OCI-LY1 (cell line): ENCODE measurements around the gene IL15RA.

ENCODE experiments used
- H2AFZ ChIP-seq: fragments of 200-600 bp; sonication (generic), shearing (Covaris generic); 2 replicates; pipeline ENCODE4 v1.6.0; 2014; ENCODE audit warnings: antibody characterized with exemption, mild to moderate bottlenecking, low read length
- H3F3A ChIP-seq: fragments of 200-600 bp; sonication (generic), shearing (Covaris generic); 2 replicates; pipeline ENCODE4 v1.6.0; 2014; ENCODE audit warnings: mild to moderate bottlenecking, antibody characterized with exemption, low read length, moderate library complexity; ENCODE audit not compliant: insufficient read depth
- H3K27ac ChIP-seq: fragments of 200-600 bp; sonication (generic); 2 replicates; pipeline ENCODE4 v1.5.1; 2014; ENCODE audit warnings: low read length, mixed run types, mild to moderate bottlenecking, low read depth; ENCODE audit not compliant: poor library complexity, severe bottlenecking
- H3K27me3 ChIP-seq: fragments of 200-600 bp; sonication (generic); 2 replicates; pipeline ENCODE4 v1.6.0; 2014; ENCODE audit warnings: antibody characterized with exemption, mild to moderate bottlenecking, low read length, moderate library complexity; ENCODE audit not compliant: insufficient read depth
- H3K36me3 ChIP-seq: fragments of 200-600 bp; sonication (generic); 2 replicates; pipeline ENCODE4 v1.6.1; 2014; ENCODE audit warnings: mild to moderate bottlenecking, antibody characterized with exemption, low read length, moderate library complexity, mixed read lengths; ENCODE audit not compliant: insufficient read depth
- H3K4me1 ChIP-seq: fragments of 200-600 bp; sonication (generic); 2 replicates; pipeline ENCODE4 v1.5.1; 2014; ENCODE audit warnings: mild to moderate bottlenecking, low read length, moderate library complexity; ENCODE audit not compliant: insufficient read depth, severe bottlenecking
- H3K4me2 ChIP-seq: fragments of 200-600 bp; sonication (generic), shearing (Covaris generic); 2 replicates; pipeline ENCODE4 v1.6.1; 2014; ENCODE audit warnings: low read length
- H3K4me3 ChIP-seq: fragments of 200-600 bp; sonication (generic); 2 replicates; pipeline ENCODE4 v1.5.1; 2014; ENCODE audit warnings: low read length, low read depth, mild to moderate bottlenecking, mixed read lengths; ENCODE audit not compliant: poor library complexity, severe bottlenecking
- H3K79me2 ChIP-seq: fragments of 200-600 bp; shearing (Covaris generic); 2 replicates; pipeline ENCODE4 v1.6.1; 2016; ENCODE audit warnings: mixed run types, low read length, mixed read lengths; ENCODE audit not compliant: insufficient read depth
- H3K9ac ChIP-seq: fragments of 200-600 bp; sonication (generic), shearing (Covaris generic); 2 replicates; pipeline ENCODE4 v1.6.1; 2014; ENCODE audit warnings: mild to moderate bottlenecking, low read length, mixed read lengths
- H3K9me2 ChIP-seq: fragments of 200-600 bp; sonication (generic), shearing (Covaris generic); 2 replicates; pipeline ENCODE4 v1.6.1; 2014; ENCODE audit warnings: low read depth, mild to moderate bottlenecking, low read length, mixed read lengths
- H3K9me3 ChIP-seq: fragments of 200-600 bp; shearing (Covaris generic); 2 replicates; pipeline ENCODE4 v1.6.1; 2014; ENCODE audit warnings: low read length, mixed read lengths
- H4K20me1 ChIP-seq: fragments of 200-600 bp; sonication (generic), shearing (Covaris generic); 2 replicates; pipeline ENCODE4 v1.6.0; 2016; ENCODE audit warnings: mild to moderate bottlenecking, low read length; ENCODE audit not compliant: insufficient read depth
- CTCF ChIP-seq: fragments of 200-600 bp; sonication (generic), shearing (Covaris generic); IDR thresholded peaks from 2 replicates; pipeline ENCODE4 v1.5.1; 2017; ENCODE audit warnings: mild to moderate bottlenecking, antibody characterized with exemption, low read length, moderate library complexity, mixed read lengths
- EZH2 ChIP-seq: fragments of 200-600 bp; sonication (generic), shearing (Covaris generic); IDR thresholded peaks from 2 replicates; pipeline ENCODE4 v1.8.0; 2017; ENCODE audit warnings: borderline replicate concordance, mixed run types, mild to moderate bottlenecking, antibody characterized with exemption, low read length, moderate library complexity, mixed read lengths

IL15RA gene

GRCh38 chr10:5970066-5970465 is 7.3 kb downstream of the IL15RA start:
- TF ChIP-seq EZH2: no peak
- TF ChIP-seq CTCF: no peak
- Histone ChIP-seq H3K4me1 (no peaks in the 10 kb centered on the region), H2AFZ (no peak overlapping the region), H3K27me3 (no peaks in the 10 kb centered on the region), H3K79me2 (no peaks in the 10 kb centered on the region), H4K20me1 (no peaks in the 10 kb centered on the region), H3K4me3 (no peak overlapping the region), H3F3A (no peaks in the 10 kb centered on the region), H3K9me2 (no peaks in the 10 kb centered on the region), H3K36me3 (no peaks in the 10 kb centered on the region), H3K9me3 (no peaks in the 10 kb centered on the region), H3K9ac (no peak overlapping the region), H3K27ac (no peak overlapping the region), H3K4me2 (no peak overlapping the region)

- Histone ChIP-seq H3K27ac (no peak overlapping the region), H3K9me3 (no peaks in the 10 kb centered on the region), H3K79me2 (no peaks in the 10 kb centered on the region), H3K4me1 (no peaks in the 10 kb centered on the region), H3K4me3 (no peak overlapping the region), H2AFZ (no peak overlapping the region), H3K9ac (no peak overlapping the region), H3F3A (no peaks in the 10 kb centered on the region), H3K27me3 (no peaks in the 10 kb centered on the region), H4K20me1 (no peaks in the 10 kb centered on the region), H3K4me2 (no peak overlapping the region), H3K36me3 (no peaks in the 10 kb centered on the region; the same call in 1 of the 2 replicates), H3K9me2 (no peaks in the 10 kb centered on the region)
- TF ChIP-seq EZH2: no peak
- TF ChIP-seq CTCF: no peak
Observed at GRCh38 chr10:5968681-5969453, 8.5 kb downstream of the IL15RA start.

GRCh38 chr10:5968037-5968680 is 9.2 kb downstream of the IL15RA start:
- H3F3A ChIP-seq: no peaks in the 10 kb centered on the region
- H3K27me3 ChIP-seq: no peaks in the 10 kb centered on the region
- no peak overlapping the region for H3K9ac ChIP-seq

More at GRCh38 chr10:5968037-5968680, 9.2 kb downstream of the IL15RA start:
- H2AFZ ChIP-seq: no peak overlapping the region
- H3K9me2 ChIP-seq: no peaks in the 10 kb centered on the region
- no peak for TF ChIP-seq CTCF
- TF ChIP-seq EZH2: no peak
- H3K4me2 ChIP-seq: no peak overlapping the region
- H3K79me2 ChIP-seq: no peaks in the 10 kb centered on the region
- H4K20me1 ChIP-seq: no peaks in the 10 kb centered on the region
- H3K36me3 ChIP-seq: no peaks in the 10 kb centered on the region; the same call in 1 of the 2 replicates
- no peaks in the 10 kb centered on the region for H3K9me3 ChIP-seq
- H3K4me3 ChIP-seq: no peak overlapping the region
- H3K27ac ChIP-seq: no peak overlapping the region
- H3K4me1 ChIP-seq: no peaks in the 10 kb centered on the region
